Loucy (cell line): Measurements from ENCODE around the gene PDGFC.

Experiments used
- CTCF ChIP-seq: fragments of 200-600 bp; sonication (generic); conservative IDR thresholded peaks from 2 replicates; pipeline ENCODE4 v1.5.1; 2014; ENCODE audit warnings: mild to moderate bottlenecking, antibody characterized with exemption, low read length
- EZH2phosphoT487 ChIP-seq: fragments of 200-600 bp; IDR thresholded peaks from 2 replicates; pipeline ENCODE4 v1.6.1; 2018; ENCODE audit warnings: antibody characterized with exemption, mild to moderate bottlenecking, moderate library complexity, borderline replicate concordance

GRCh38 chr4:156906325-156906724 lies 65.3 kb downstream of the PDGFC start:
- TF ChIP-seq CTCF (no peak), EZH2phosphoT487 (no peak)
